ENCODE data around the gene PSAPL1.

Gene PSAPL1

GRCh38 chr4:7402526-7402925, 32.2 kb downstream of the PSAPL1 start:
- H3K4me3 ChIP-seq (ENCODE audit: low read depth, low read length), result no peak overlapping the region
- TF ChIP-seq, protein P1, sequence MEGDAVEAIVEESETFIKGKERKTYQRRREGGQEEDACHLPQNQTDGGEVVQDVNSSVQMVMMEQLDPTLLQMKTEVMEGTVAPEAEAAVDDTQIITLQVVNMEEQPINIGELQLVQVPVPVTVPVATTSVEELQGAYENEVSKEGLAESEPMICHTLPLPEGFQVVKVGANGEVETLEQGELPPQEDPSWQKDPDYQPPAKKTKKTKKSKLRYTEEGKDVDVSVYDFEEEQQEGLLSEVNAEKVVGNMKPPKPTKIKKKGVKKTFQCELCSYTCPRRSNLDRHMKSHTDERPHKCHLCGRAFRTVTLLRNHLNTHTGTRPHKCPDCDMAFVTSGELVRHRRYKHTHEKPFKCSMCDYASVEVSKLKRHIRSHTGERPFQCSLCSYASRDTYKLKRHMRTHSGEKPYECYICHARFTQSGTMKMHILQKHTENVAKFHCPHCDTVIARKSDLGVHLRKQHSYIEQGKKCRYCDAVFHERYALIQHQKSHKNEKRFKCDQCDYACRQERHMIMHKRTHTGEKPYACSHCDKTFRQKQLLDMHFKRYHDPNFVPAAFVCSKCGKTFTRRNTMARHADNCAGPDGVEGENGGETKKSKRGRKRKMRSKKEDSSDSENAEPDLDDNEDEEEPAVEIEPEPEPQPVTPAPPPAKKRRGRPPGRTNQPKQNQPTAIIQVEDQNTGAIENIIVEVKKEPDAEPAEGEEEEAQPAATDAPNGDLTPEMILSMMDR (IDR thresholded peaks at IDR 0.05; ENCODE audit: low read depth, low read length), result no peak

DNA sequence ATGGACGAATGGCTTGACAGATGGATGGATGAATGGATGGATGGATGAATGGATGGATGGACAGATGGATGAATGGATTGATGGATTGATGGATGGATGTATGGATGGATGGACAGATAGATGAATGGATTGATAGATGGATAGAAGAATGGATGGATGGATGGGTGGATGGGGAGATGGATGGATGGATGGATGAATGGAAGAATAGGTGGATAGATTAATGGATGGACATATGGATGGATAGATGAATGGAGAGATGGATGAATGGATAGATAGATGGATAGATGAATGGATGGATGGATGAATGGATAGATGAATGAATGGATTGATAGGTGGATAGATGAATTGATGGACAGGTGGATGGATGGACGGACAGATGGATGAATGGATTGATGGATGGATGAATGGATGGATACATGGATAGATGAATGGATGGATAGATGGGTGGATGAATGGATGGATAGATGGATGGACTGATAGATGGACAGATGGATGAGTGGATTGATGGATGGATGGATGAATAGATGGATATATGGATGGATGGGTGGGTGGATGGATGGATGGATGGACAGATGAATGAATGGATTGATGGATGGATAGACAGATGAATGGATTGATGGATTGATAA, 33.9 kb downstream of the PSAPL1 start:
- H3K4me3 ChIP-seq (ENCODE audit: low read depth, low read length), result no peak overlapping the region
- TF ChIP-seq, protein P1 (IDR thresholded peaks at IDR 0.05; ENCODE audit: low read depth, low read length), result no peak

- TF ChIP-seq, protein P1 (IDR thresholded peaks at IDR 0.05; ENCODE audit: low read depth, low read length), result no peak
- no peak overlapping the region for H3K4me3 ChIP-seq (ENCODE audit: low read depth, low read length)
Measured at GRCh38 chr4:7399440-7400234, 35.1 kb downstream of the PSAPL1 start.

- no peak overlapping the region for H3K4me3 ChIP-seq (ENCODE audit: low read depth, low read length)
- TF ChIP-seq, protein P1 (IDR thresholded peaks at IDR 0.05; ENCODE audit: low read depth, low read length), result no peak
Measured at GRCh38 chr4:7398788-7399439, 35.8 kb downstream of the PSAPL1 start.

- TF ChIP-seq, protein P1 (IDR thresholded peaks at IDR 0.05; ENCODE audit: low read depth, low read length), result no peak
- no peak overlapping the region for H3K4me3 ChIP-seq (ENCODE audit: low read depth, low read length)
Measured at GRCh38 chr4:7398104-7398423, 36.7 kb downstream of the PSAPL1 start.

- no peak overlapping the region for H3K4me3 ChIP-seq (ENCODE audit: low read depth, low read length)
- TF ChIP-seq, protein P1 (IDR thresholded peaks at IDR 0.05; ENCODE audit: low read depth, low read length), result no peak
Measured at GRCh38 chr4:7397206-7398103, 37.3 kb downstream of the PSAPL1 start.
